ENCODE data around the gene RPL22.

Gene RPL22

DNA sequence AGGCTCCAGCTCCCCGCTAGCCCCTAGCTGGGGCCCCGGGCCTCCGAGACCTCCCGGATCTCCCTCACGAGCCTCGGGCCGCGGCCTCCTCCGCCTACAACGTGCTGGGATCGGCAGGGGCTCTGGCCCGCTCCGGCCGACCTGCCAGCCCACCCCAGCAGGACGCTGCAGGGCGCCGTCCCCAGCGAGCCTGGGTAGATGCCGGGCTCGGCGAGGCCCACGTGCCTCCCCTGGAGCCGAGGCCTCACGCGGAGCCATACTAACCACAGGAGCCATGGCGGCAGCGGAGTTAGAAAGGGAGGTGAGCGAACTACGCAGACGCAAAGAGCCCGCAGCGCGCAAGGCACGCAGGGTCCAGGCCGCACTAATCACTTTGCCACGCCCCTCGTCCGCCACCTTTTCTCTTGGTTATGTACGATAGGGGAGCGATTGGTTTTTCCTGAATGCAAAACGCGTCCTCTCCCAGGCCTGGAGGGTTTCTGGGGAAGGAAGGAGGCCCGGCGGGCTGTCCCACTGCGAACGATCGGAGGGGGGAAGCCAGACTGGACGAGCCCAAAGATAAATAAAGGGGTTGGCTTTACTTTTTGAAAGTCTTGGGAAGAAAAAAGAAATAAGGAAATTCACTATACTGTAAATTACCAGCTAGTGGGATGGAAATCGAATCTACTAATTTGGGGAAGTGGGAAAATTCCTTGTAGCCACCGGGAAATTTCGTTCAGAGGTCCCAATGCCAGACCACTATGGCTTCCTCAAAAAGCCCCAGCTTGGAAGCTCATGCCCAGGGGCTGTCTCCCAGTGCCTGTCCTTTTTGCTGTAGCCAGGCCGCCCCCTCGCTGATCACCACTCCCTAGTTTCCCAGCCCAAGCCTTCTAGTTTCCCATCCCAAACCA, at the start of gene RPL22:
Gene RPL22, minus strand, starts transcription at position 298 of the 890 bp plus-strand sequence. Its CDS starts 22 bp downstream, at position 276.
- peak within 1 kb of the TSS; percentile 81 for H3K27ac ChIP-seq (ENCODE audit: low read depth, low read length)
- H3K4me1 ChIP-seq (ENCODE audit: control insufficient read depth, insufficient read depth, low read length), result peaks cover 16% of the 10 kb centered on the region
- H3K36me3 ChIP-seq (ENCODE audit: control insufficient read depth, insufficient read depth, low read length), result peaks cover 6% of the 10 kb centered on the region
- no peaks in the 10 kb centered on the region for H3K27me3 ChIP-seq (ENCODE audit: control insufficient read depth, insufficient read depth, low read length)
- peak within 1 kb of the TSS; percentile 76 for H3K9ac ChIP-seq (ENCODE audit: low read length)
- H3K4me3 ChIP-seq (ENCODE audit: low read length), result peak within 1 kb of the TSS; percentile 69

DNA sequence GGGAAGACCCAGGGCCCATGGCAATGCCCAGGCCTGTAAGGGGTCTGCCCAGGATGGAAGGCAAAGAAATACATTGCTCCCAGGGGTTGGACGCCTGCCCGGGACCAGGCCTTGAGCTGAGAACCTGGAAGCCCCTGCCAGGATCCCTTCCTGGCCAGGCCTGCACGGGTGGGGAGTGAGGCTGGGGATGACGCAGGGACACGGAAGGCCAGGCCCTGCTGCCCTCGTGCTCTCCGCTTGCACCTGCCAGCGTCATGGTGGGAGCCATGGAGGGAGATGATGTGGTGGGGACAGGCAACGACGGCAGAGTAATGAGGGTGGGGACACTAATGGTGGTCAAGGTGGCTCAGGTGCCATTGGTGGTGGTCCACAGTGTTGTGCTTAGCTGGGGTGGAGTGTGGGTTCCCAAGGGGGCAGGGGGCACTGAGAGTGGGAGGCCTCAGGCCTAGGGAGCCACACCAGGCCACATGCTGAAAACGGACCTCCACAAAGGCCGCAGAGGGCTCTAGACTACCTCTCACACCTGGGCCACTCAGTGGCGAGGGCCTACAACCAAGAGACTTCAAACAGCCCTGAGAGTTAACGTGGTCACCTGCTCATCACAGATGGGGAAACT, 48.9 kb upstream of the RPL22 start:
- Histone ChIP-seq H3K27me3 (ENCODE audit: control insufficient read depth, insufficient read depth, low read length) (peaks cover 45% of the 10 kb centered on the region), H3K27ac (ENCODE audit: low read depth, low read length) (no peak overlapping the region), H3K4me3 (ENCODE audit: low read length) (no peak overlapping the region)

GRCh38 chr1:6247651-6248050, 48.3 kb upstream of the RPL22 start:
- Histone ChIP-seq H3K9ac (ENCODE audit: low read length) (no peak overlapping the region), H3K27me3 (ENCODE audit: control insufficient read depth, insufficient read depth, low read length) (peaks cover 50% of the 10 kb centered on the region), H3K4me1 (ENCODE audit: control insufficient read depth, insufficient read depth, low read length) (no peaks in the 10 kb centered on the region), H3K27ac (ENCODE audit: low read depth, low read length) (no peak overlapping the region), H3K36me3 (ENCODE audit: control insufficient read depth, insufficient read depth, low read length) (no peaks in the 10 kb centered on the region), H3K4me3 (ENCODE audit: low read length) (no peak overlapping the region)

More for the DNA sequence above, 48.9 kb upstream of the RPL22 start:
- no peaks in the 10 kb centered on the region for H3K4me1 ChIP-seq (ENCODE audit: control insufficient read depth, insufficient read depth, low read length)
- H3K9ac ChIP-seq (ENCODE audit: low read length), result no peak overlapping the region
- no peaks in the 10 kb centered on the region for H3K36me3 ChIP-seq (ENCODE audit: control insufficient read depth, insufficient read depth, low read length)

DNA sequence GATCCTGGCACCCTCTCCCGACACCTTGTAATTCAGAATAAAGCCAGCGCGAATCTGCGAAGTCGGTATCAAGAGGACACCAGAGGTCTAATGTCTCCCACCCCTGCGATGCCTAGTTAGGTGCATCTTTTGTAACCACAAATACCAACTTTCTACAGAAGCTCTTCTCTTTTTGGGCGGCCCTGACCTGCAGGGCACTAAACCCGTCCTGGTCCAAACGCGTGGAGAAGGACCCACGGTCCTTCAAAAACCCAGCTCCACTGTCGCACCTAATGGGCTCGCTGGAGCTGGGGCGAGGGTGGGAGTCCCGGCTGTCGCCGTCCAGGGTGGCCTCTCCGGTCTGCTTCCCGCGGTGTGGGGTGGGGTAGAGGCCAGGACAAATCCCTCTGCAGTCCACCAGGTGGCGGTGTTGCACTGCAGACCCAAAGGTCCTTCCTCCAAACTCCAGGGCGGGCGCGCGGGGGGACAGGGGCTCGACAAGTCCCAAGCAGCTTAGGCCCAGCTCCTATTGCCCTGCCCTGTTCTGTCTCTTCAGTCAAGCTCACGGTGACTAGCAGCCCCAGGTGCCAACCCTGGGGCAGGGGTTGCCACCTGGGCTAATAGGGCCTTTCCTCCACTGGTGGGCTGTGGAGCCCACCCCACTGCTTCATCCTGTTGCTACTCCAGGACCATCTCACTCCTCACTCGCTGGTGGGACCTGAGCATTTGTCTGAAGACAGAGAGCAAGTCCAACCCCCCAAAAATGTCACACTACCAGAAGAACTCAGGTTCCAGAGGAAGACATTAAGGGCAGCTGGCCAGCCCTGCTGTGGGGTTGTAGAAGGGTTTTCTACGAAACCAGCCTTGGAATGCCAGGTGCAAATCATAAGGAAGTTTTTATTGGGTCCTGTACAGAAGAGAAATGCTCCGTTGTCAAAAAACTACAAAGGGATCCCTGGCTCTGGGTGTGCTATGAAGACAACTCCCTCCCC, 47.4 kb upstream of the RPL22 start:
- Histone ChIP-seq H3K9ac (ENCODE audit: low read length) (no peak overlapping the region), H3K27me3 (ENCODE audit: control insufficient read depth, insufficient read depth, low read length) (peaks cover 51% of the 10 kb centered on the region), H3K4me3 (ENCODE audit: low read length) (no peak overlapping the region), H3K4me1 (ENCODE audit: control insufficient read depth, insufficient read depth, low read length) (no peaks in the 10 kb centered on the region), H3K27ac (ENCODE audit: low read depth, low read length) (no peak overlapping the region), H3K36me3 (ENCODE audit: control insufficient read depth, insufficient read depth, low read length) (no peaks in the 10 kb centered on the region)

GRCh38 chr1:6245869-6246496, 46.6 kb upstream of the RPL22 start:
- H3K27me3 ChIP-seq (ENCODE audit: control insufficient read depth, insufficient read depth, low read length), result peaks cover 59% of the 10 kb centered on the region
- no peak overlapping the region for H3K4me3 ChIP-seq (ENCODE audit: low read length)
- H3K36me3 ChIP-seq (ENCODE audit: control insufficient read depth, insufficient read depth, low read length), result no peaks in the 10 kb centered on the region
- H3K27ac ChIP-seq (ENCODE audit: low read depth, low read length), result no peak overlapping the region
- H3K9ac ChIP-seq (ENCODE audit: low read length), result no peak overlapping the region
- H3K4me1 ChIP-seq (ENCODE audit: control insufficient read depth, insufficient read depth, low read length), result no peaks in the 10 kb centered on the region

GRCh38 chr1:6245086-6245868, 45.9 kb upstream of the RPL22 start:
- H3K27ac ChIP-seq (ENCODE audit: low read depth, low read length), result no peak overlapping the region
- H3K9ac ChIP-seq (ENCODE audit: low read length), result no peak overlapping the region
- no peaks in the 10 kb centered on the region for H3K36me3 ChIP-seq (ENCODE audit: control insufficient read depth, insufficient read depth, low read length)
- H3K27me3 ChIP-seq (ENCODE audit: control insufficient read depth, insufficient read depth, low read length), result peaks cover 57% of the 10 kb centered on the region
- H3K4me3 ChIP-seq (ENCODE audit: low read length), result no peak overlapping the region
- H3K4me1 ChIP-seq (ENCODE audit: control insufficient read depth, insufficient read depth, low read length), result no peaks in the 10 kb centered on the region

DNA sequence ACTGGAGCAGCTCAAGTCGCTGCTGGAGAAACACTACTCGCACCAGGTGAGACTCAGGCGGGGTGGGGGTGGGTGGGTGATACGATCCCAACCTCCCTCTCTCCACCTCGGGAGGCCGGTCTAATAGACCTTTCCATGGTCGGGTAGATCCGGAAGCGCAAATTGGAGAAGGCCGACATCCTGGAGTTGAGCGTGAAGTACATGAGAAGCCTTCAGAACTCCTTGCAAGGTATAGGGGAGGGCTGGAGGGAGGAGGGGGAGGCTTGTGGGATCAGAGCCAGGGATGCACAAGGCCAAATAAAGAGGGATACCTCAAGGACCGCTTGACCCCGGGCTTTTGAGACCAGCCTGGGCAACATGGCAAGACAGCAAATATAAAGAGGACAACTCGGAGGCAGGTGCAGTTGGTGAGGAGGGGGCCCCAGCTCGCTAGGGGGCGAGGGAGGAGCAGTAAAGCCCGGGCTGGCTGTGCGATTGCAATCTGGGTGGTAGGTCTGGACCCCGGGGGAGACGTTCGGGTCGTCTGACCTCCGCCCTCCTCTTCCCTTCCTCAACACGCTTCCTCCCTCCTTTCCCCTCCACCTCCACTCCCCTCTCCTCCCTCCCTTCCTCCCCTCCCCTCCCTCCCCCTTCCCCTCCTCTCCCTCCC, 45.1 kb upstream of the RPL22 start:
- Histone ChIP-seq H3K27me3 (ENCODE audit: control insufficient read depth, insufficient read depth, low read length) (peaks cover 54% of the 10 kb centered on the region), H3K4me1 (ENCODE audit: control insufficient read depth, insufficient read depth, low read length) (no peaks in the 10 kb centered on the region), H3K9ac (ENCODE audit: low read length) (no peak overlapping the region), H3K27ac (ENCODE audit: low read depth, low read length) (no peak overlapping the region), H3K4me3 (ENCODE audit: low read length) (no peak overlapping the region), H3K36me3 (ENCODE audit: control insufficient read depth, insufficient read depth, low read length) (no peaks in the 10 kb centered on the region)

- no peak within 1 kb of the TSS for H3K9ac ChIP-seq (ENCODE audit: low read length)
- H3K27ac ChIP-seq (ENCODE audit: low read depth, low read length), result no peak within 1 kb of the TSS
- H3K4me3 ChIP-seq (ENCODE audit: low read length), result no peak within 1 kb of the TSS
- no peaks in the 10 kb centered on the region for H3K4me1 ChIP-seq (ENCODE audit: control insufficient read depth, insufficient read depth, low read length)
- peaks cover 53% of the 10 kb centered on the region for H3K27me3 ChIP-seq (ENCODE audit: control insufficient read depth, insufficient read depth, low read length)
- no peaks in the 10 kb centered on the region for H3K36me3 ChIP-seq (ENCODE audit: control insufficient read depth, insufficient read depth, low read length)
Measured at GRCh38 chr1:6243993-6244392, 44.6 kb upstream of the RPL22 start, which contains the start of gene HES3. Gene HES3, plus strand, starts transcription at chr1:6244179. Its CDS starts 187 bp downstream, at chr1:6244366.

- H3K9ac ChIP-seq (ENCODE audit: low read length), result no peak overlapping the region
- no peak overlapping the region for H3K4me3 ChIP-seq (ENCODE audit: low read length)
- H3K27ac ChIP-seq (ENCODE audit: low read depth, low read length), result no peak overlapping the region
- peaks cover 51% of the 10 kb centered on the region for H3K27me3 ChIP-seq (ENCODE audit: control insufficient read depth, insufficient read depth, low read length)
- H3K4me1 ChIP-seq (ENCODE audit: control insufficient read depth, insufficient read depth, low read length), result no peaks in the 10 kb centered on the region
- no peaks in the 10 kb centered on the region for H3K36me3 ChIP-seq (ENCODE audit: control insufficient read depth, insufficient read depth, low read length)
Measured at GRCh38 chr1:6243053-6243834, 43.8 kb upstream of the RPL22 start.

- Histone ChIP-seq H3K27me3 (ENCODE audit: control insufficient read depth, insufficient read depth, low read length) (peaks cover 43% of the 10 kb centered on the region), H3K27ac (ENCODE audit: low read depth, low read length) (no peak overlapping the region)
Measured at GRCh38 chr1:6241887-6242740, 42.7 kb upstream of the RPL22 start.

More at GRCh38 chr1:6241887-6242740, 42.7 kb upstream of the RPL22 start:
- Histone ChIP-seq H3K4me3 (ENCODE audit: low read length) (no peak overlapping the region), H3K9ac (ENCODE audit: low read length) (no peak overlapping the region), H3K4me1 (ENCODE audit: control insufficient read depth, insufficient read depth, low read length) (no peaks in the 10 kb centered on the region), H3K36me3 (ENCODE audit: control insufficient read depth, insufficient read depth, low read length) (no peaks in the 10 kb centered on the region)
